Endothelial cell of umbilical vein (primary cell): ENCODE measurements around the gene TIAM1.

Experiments
- EZH2 ChIP-seq: IDR thresholded peaks from 2 replicates; pipeline ENCODE4 v1.6.1; 2012; ENCODE audit warnings: borderline replicate concordance, low read depth, mild to moderate bottlenecking, moderate library complexity, low read length, inconsistent platforms; ENCODE audit not compliant: severe bottlenecking
- FOS ChIP-seq: IDR thresholded peaks from 2 replicates; pipeline ENCODE4 v1.6.1; 2011; ENCODE audit warnings: mild to moderate bottlenecking, low read length, moderate library complexity, borderline replicate concordance; ENCODE audit not compliant: insufficient read depth
- GATA2 ChIP-seq: IDR thresholded peaks from 2 replicates; pipeline ENCODE4 v1.7.0; 2011; ENCODE audit warnings: low read depth, mild to moderate bottlenecking, moderate library complexity, mixed read lengths, low read length; ENCODE audit not compliant: insufficient read length, insufficient read depth
- JUN ChIP-seq: IDR thresholded peaks from 2 replicates; pipeline ENCODE4 v1.6.1; 2011; ENCODE audit warnings: borderline replicate concordance, low read depth; ENCODE audit not compliant: insufficient read length, insufficient read depth
- MYC ChIP-seq: IDR thresholded peaks from one replicate; pipeline ENCODE4 v1.6.1; 2011; ENCODE audit warnings: mild to moderate bottlenecking, low read depth, low read length
- POLR2A ChIP-seq: IDR thresholded peaks from 2 replicates; pipeline ENCODE4 v1.6.1; 2012; ENCODE audit warnings: low read depth, mild to moderate bottlenecking, control low read depth, low read length
- POLR2AphosphoS5 ChIP-seq: IDR thresholded peaks from 2 replicates; pipeline ENCODE4 v1.6.1; 2012; ENCODE audit warnings: low read depth, mild to moderate bottlenecking, control low read depth, low read length, moderate library complexity; ENCODE audit not compliant: insufficient read depth
- TF ChIP-seq, protein P1 (sequence below), 2 donors: IDR thresholded peaks; 1 replicate in 1 of 2; 2 replicates in 1 of 2; pipeline ENCODE4 v1.5.1; 2011; ENCODE audit warnings: low read length in 2 of 2, mild to moderate bottlenecking in 2 of 2, moderate library complexity in 2 of 2, control low read depth in 1 of 2, inconsistent platforms in 1 of 2, low read depth in 1 of 2; ENCODE audit not compliant: insufficient read depth in 1 of 2; ENCODE audit errors: extremely low read depth in 1 of 2
- TF ChIP-seq, protein P2 (sequence below): IDR thresholded peaks from 2 replicates; pipeline ENCODE4 v1.6.1; 2011; ENCODE audit not compliant: insufficient read depth, insufficient read length

DNA sequence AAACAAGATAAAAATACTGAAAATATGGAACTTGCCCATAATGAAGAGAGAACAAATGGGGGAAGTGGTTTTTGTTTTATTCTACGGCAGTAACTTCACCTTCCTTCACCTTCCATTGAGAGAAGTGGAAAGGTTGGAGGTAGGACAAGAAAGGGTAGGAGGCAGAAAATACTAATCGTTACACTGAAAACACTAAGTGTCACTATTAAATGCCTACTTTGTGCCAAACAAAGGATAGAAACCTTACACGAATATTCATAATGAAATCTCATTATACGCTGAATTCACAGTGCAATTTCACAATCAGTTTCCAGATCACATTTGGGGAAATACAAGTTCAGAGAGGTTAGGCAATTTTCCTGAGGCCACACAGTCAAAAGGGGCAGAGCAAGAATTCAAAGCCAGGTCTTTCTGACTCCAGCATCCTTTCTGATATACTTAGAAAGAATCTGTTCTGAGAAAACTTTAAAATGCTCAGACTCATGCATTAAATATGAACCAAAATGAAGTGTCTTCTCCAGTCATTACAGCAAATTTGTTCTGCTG is 3.0 kb downstream of the TIAM1 start:
- TF ChIP-seq POLR2A = no peak
- no peak for TF ChIP-seq MYC
- TF ChIP-seq, protein P1, sequence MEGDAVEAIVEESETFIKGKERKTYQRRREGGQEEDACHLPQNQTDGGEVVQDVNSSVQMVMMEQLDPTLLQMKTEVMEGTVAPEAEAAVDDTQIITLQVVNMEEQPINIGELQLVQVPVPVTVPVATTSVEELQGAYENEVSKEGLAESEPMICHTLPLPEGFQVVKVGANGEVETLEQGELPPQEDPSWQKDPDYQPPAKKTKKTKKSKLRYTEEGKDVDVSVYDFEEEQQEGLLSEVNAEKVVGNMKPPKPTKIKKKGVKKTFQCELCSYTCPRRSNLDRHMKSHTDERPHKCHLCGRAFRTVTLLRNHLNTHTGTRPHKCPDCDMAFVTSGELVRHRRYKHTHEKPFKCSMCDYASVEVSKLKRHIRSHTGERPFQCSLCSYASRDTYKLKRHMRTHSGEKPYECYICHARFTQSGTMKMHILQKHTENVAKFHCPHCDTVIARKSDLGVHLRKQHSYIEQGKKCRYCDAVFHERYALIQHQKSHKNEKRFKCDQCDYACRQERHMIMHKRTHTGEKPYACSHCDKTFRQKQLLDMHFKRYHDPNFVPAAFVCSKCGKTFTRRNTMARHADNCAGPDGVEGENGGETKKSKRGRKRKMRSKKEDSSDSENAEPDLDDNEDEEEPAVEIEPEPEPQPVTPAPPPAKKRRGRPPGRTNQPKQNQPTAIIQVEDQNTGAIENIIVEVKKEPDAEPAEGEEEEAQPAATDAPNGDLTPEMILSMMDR (IDR thresholded peaks at IDR 0.05; ENCODE audit: extremely low read depth in 1 of 2, insufficient read depth in 1 of 2, low read depth in 1 of 2, low read length in 2 of 2) = no peak
- TF ChIP-seq FOS = no peak
- TF ChIP-seq, protein P2, sequence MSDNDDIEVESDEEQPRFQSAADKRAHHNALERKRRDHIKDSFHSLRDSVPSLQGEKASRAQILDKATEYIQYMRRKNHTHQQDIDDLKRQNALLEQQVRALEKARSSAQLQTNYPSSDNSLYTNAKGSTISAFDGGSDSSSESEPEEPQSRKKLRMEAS = no peak
- no peak for TF ChIP-seq POLR2AphosphoS5
- TF ChIP-seq EZH2 = no peak
- TF ChIP-seq JUN = no peak
- TF ChIP-seq GATA2 = no peak
